HUES48 (cell line): ENCODE measurements around the gene MRPL42.

Source experiments
- H3K27ac ChIP-seq: one replicate; pipeline ENCODE4 v1.7.0; 2013; ENCODE audit warnings: low read depth, low read length, inconsistent platforms
- H3K27me3 ChIP-seq: 2 replicates; pipeline ENCODE4 v1.6.1; 2013; ENCODE audit warnings: mild to moderate bottlenecking, low read length; ENCODE audit not compliant: control insufficient read depth, insufficient read depth
- H3K36me3 ChIP-seq: 2 replicates; pipeline ENCODE4 v1.6.1; 2013; ENCODE audit warnings: low read length; ENCODE audit not compliant: control insufficient read depth, insufficient read depth
- H3K4me1 ChIP-seq: 2 replicates; pipeline ENCODE4 v1.6.1; 2013; ENCODE audit warnings: mild to moderate bottlenecking, low read length; ENCODE audit not compliant: control insufficient read depth, insufficient read depth
- H3K4me3 ChIP-seq: 2 replicates; pipeline ENCODE4 v1.5.1; 2013; ENCODE audit warnings: mild to moderate bottlenecking, low read depth, low read length
- H3K9ac ChIP-seq: 2 replicates; pipeline ENCODE4 v1.6.1; 2013; ENCODE audit warnings: mild to moderate bottlenecking, low read depth, low read length, moderate library complexity
- H3K9me3 ChIP-seq: 2 replicates; pipeline ENCODE4 v1.6.1; 2013; ENCODE audit warnings: low read length; ENCODE audit not compliant: control insufficient read depth, insufficient read depth

The MRPL42 gene

DNA sequence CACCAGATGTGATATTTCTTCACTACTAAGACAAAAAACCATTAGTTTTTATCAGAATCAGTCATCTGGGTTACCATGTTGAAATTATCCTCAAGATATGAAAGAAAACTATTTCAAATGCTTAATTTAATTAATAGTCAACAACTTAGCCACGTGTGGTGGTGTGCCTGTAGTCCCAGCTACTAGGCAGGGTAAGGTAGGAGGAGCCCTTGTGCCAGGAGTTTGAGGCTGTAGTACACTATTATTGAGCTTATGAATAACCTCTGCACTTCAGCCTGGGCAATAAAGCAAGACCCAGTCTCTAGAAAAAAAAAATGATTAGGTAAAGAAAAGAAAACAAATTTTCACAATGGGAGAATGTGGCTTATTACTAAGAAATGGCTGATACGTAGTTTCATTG is 33.4 kb downstream of the MRPL42 start:
- H3K27ac ChIP-seq = no peak overlapping the region
- H3K9ac ChIP-seq = no peak overlapping the region
- H3K4me1 ChIP-seq = 0 out of 2 replicates have a peak, but pooled peaks cover 3% of the 10 kb centered on the region
- H3K4me3 ChIP-seq = no peak overlapping the region
- no peaks in the 10 kb centered on the region for H3K27me3 ChIP-seq
- no peaks in the 10 kb centered on the region for H3K9me3 ChIP-seq
- H3K36me3 ChIP-seq = peaks cover 46% of the 10 kb centered on the region

DNA sequence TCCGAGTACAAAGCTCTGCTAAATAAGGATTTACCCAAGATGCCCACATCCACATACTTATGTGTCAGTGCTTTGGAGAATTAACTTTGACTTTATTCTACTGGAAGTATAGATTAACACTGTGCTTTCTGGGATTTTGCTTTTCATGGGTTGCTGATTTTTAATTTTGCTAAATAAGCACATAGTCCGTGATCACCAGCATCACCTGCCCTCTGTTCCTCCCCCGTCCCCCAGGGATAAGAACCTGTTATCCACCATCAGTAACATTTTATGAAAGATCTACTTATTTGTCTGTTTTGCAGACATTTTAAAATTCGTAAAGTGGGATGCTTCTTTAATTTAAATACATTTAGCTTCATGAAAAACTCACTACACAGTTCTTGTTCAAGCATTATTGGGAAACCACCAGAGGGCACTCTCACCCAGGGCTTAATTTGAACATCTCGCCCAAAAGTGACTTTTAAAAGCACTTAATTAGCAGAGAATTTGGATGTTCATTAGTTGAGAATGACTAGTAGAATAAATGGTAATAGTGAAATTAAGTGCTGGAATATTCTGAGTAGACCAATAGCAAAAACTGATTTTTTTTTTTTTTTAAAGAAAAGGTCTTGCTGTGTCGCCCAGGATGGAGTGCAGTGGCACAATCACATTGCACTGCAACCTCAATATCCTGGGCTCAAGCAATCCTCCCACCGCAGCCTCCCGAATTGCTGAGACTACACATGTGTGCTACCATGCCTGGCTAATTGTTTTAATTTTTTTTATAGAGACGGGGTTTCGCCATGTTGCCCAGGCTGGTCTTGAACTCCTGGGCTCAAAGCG is 35.7 kb downstream of the MRPL42 start:
- H3K9me3 ChIP-seq = no peaks in the 10 kb centered on the region
- H3K4me3 ChIP-seq = no peak overlapping the region
- peaks cover 33% of the 10 kb centered on the region for H3K36me3 ChIP-seq
- 0 out of 2 replicates have a peak, but pooled peaks cover 3% of the 10 kb centered on the region for H3K4me1 ChIP-seq
- H3K27ac ChIP-seq = no peak overlapping the region
- H3K9ac ChIP-seq = no peak overlapping the region
- H3K27me3 ChIP-seq = no peaks in the 10 kb centered on the region

GRCh38 chr12:93507165-93507564 is 39.9 kb downstream of the MRPL42 start:
- Histone ChIP-seq H3K27me3 (no peaks in the 10 kb centered on the region), H3K27ac (no peak overlapping the region), H3K9me3 (no peaks in the 10 kb centered on the region), H3K36me3 (peaks cover 18% of the 10 kb centered on the region), H3K9ac (no peak overlapping the region), H3K4me1 (no peaks in the 10 kb centered on the region), H3K4me3 (no peak overlapping the region)

DNA sequence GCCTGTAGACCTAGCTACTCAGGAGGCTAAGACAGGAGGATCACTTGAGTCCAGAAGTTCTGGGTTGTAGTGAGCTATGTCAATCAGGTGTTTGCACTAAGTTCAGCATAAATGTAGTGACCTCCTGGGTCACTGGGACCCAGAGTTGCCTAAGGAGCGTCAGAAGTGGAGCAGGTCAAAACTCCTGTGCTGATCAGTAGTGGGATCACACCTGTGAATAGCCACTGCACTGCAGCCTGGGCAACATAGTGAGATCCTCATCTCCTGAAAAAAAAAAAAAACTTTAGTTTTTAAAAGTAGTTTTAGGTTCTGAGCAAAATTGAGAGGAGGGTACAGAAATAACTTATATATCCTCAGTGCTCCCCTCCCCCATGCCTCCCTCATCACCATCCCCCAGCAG is 42.2 kb downstream of the MRPL42 start:
- no peaks in the 10 kb centered on the region for H3K4me1 ChIP-seq
- H3K27ac ChIP-seq = no peak overlapping the region
- no peak overlapping the region for H3K4me3 ChIP-seq
- H3K27me3 ChIP-seq = no peaks in the 10 kb centered on the region
- peaks cover 6% of the 10 kb centered on the region for H3K36me3 ChIP-seq
- no peaks in the 10 kb centered on the region for H3K9me3 ChIP-seq
- H3K9ac ChIP-seq = no peak overlapping the region

DNA sequence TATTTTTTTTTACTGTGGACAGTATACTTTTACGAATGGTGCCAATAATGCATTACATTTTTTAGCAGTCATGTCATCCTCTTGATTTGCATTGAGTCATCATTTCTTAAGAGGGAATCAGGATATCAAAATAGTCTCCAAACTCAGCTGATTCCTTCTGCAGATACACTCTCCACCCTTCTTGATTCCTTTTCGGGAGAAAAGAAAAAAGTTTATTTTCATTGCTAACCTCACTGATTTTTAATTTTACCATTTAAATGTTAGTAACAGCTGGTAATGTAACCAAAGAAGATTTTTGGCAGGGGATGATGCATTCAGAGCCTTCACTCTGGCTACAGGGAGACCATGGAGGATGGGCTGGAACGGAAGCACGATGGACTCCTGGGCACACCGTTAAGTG is 47.5 kb downstream of the MRPL42 start:
- Histone ChIP-seq H3K27ac (no peak overlapping the region), H3K9me3 (no peaks in the 10 kb centered on the region), H3K4me3 (no peak overlapping the region), H3K9ac (no peak overlapping the region), H3K27me3 (no peaks in the 10 kb centered on the region), H3K4me1 (no peaks in the 10 kb centered on the region), H3K36me3 (no peaks in the 10 kb centered on the region; the same call in 1 of the 2 replicates)

DNA sequence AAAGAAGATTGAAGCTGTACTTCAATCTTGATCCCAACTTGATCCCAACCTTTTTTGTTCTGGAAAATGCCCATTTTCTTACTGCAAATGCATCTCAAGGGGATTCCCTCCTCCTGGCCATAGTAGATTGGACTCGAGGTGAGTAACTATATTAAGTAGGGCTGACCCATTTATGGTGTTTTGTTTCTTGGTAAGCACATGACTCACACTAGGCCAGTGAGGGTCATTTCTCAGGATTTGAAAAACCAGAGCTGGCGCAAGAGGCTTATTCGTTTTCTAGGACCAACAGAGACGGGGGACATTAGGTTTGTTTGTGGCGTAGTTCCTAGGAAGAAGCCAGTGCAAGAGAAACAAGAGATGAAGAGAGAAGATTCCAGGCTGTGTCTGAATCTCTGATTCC is 51.4 kb downstream of the MRPL42 start:
- no peaks in the 10 kb centered on the region for H3K36me3 ChIP-seq
- no peaks in the 10 kb centered on the region for H3K4me1 ChIP-seq
- peak overlapping the region; percentile 14 for H3K27ac ChIP-seq
- H3K9me3 ChIP-seq = no peaks in the 10 kb centered on the region
- no peak overlapping the region for H3K9ac ChIP-seq
- H3K27me3 ChIP-seq = no peaks in the 10 kb centered on the region
- no peak overlapping the region for H3K4me3 ChIP-seq

GRCh38 chr12:93519859-93520258 is 52.5 kb downstream of the MRPL42 start:
- no peaks in the 10 kb centered on the region for H3K9me3 ChIP-seq
- no peak overlapping the region for H3K4me3 ChIP-seq
- H3K36me3 ChIP-seq = no peaks in the 10 kb centered on the region
- no peaks in the 10 kb centered on the region for H3K27me3 ChIP-seq
- H3K4me1 ChIP-seq = no peaks in the 10 kb centered on the region
- no peak overlapping the region for H3K27ac ChIP-seq
- no peak overlapping the region for H3K9ac ChIP-seq

- Histone ChIP-seq H3K9me3 (no peaks in the 10 kb centered on the region), H3K9ac (no peak overlapping the region), H3K27me3 (no peaks in the 10 kb centered on the region)
These were observed 53.1 kb downstream of the MRPL42 start for GRCh38 chr12:93520454-93520853.

DNA sequence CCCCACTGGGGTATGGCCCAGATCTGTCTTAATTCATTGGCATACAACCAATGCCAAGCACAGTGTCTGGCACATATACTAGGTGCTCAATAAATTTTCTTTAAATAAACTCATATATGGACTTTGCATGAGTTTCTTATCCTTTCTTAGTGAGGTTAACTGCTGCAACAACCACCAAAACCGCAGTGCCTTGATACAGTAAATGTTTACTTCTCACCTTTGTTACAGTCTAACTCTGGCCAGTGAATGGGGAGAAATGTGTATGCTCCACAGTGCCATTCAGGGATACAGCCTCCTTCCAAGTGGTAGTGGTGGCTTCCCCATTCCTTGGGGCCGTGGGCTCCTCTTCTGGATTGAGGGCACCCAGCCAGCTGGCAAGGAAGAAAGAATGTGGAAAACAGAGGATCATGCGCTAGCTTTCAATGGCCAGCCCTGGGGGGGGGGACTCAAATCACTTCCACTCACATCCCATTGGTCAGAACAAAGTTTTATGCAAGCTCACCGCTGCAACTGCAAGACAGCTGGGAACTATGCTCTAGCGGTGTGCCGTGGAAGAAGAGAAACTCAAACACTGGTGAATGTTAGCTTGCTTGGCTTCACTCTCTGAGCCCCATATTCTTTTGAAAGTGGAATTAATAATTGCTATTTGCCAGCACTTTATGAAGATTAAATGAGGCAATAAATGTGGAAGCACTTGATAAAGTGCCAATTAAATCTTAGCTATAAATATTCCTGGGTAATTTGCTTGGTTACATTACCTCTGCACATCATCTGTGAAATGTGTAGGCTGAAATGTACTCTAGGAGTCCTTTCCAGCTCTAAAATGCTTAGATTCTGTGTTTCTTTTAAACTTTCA is 54.1 kb downstream of the MRPL42 start:
- Histone ChIP-seq H3K27ac (no peak overlapping the region), H3K9ac (no peak overlapping the region), H3K36me3 (no peaks in the 10 kb centered on the region), H3K4me1 (no peaks in the 10 kb centered on the region), H3K27me3 (no peaks in the 10 kb centered on the region), H3K9me3 (no peaks in the 10 kb centered on the region), H3K4me3 (no peak overlapping the region)

More at GRCh38 chr12:93520454-93520853, 53.1 kb downstream of the MRPL42 start:
- Histone ChIP-seq H3K4me1 (no peaks in the 10 kb centered on the region), H3K27ac (no peak overlapping the region), H3K36me3 (no peaks in the 10 kb centered on the region), H3K4me3 (no peak overlapping the region)

DNA sequence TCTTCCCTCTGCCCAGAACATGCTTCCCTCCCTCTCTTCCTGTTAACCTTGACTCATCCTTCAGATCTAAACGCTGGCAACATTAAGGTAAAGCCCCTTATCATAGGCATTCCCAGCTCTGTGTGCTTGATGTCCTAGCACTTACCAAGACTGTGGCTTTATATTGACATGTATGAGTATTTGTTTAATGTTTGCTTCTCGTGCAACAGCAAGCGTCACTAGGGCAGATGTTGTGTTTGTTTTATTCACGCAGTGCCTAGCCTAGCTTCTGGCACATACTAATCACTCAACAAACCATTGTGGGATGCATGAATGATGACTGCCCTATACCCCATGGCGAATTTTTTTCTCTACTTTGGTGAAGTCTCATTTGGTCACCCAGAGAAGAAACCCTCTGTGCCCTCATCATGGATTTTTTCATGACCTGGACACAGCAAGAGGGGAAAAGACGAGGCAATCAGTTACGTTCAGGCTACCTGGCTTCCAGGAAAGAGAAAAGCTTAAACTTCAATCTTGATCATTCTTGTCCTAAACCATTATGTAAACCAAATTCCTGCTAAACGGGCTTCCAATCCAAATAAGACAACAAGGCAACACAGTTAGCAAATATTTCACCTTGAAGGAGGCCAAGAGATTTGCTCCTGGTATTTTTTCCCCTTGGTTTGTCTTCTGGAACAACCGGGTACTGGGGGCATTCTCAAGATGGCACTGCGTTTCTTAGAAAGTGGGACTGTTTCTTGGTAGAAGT is 57.2 kb downstream of the MRPL42 start:
- Histone ChIP-seq H3K4me1 (no peaks in the 10 kb centered on the region), H3K27me3 (no peaks in the 10 kb centered on the region), H3K9ac (no peak overlapping the region), H3K36me3 (no peaks in the 10 kb centered on the region), H3K9me3 (no peaks in the 10 kb centered on the region), H3K27ac (no peak overlapping the region), H3K4me3 (no peak overlapping the region)
